Lung (tissue), 12 donors: Measurements from ENCODE around the gene NCAM1. TPM values are rescaled to one million over a fixed set of nuclear protein-coding genes. Genes with fewer than 3 reads are reported as not detected.

ENCODE experiments used
- ATAC-seq: fragments of 200-7000 bp; cut with Tn5 transposase; one replicate; pipeline ENCODE4 v1.9.1; 2020; ENCODE audit warnings: moderate number of reproducible peaks; ENCODE audit not compliant: insufficient read depth, low FRiP score
- DNase-seq, 3 donors: peaks; one replicate each; pipeline ENCODE4 v3.0.0-alpha.2; 2013 to 2017
- H3K27ac ChIP-seq, 2 donors: one replicate each; pipeline ENCODE4 v1.5.1; 2013; ENCODE audit warnings: mild to moderate bottlenecking in 2 of 2, moderate library complexity in 2 of 2, control low read depth in 1 of 2, inconsistent platforms in 1 of 2, low read depth in 1 of 2, low read length in 1 of 2
- H3K27me3 ChIP-seq, 3 donors: one replicate each; pipeline ENCODE4 v1.5.1; 2013; ENCODE audit warnings: low read length in 2 of 3; ENCODE audit not compliant: control insufficient read depth in 3 of 3, insufficient read depth in 3 of 3
- H3K36me3 ChIP-seq, 4 donors: one replicate each; pipeline ENCODE4 v1.5.1; 2013; ENCODE audit warnings: low read length in 4 of 4, mild to moderate bottlenecking in 1 of 4, moderate library complexity in 1 of 4; ENCODE audit not compliant: control insufficient read depth in 4 of 4, insufficient read depth in 4 of 4
- H3K4me1 ChIP-seq, 5 donors: one replicate each; pipeline ENCODE4 v1.5.1; 2013; ENCODE audit warnings: low read length in 5 of 5, mild to moderate bottlenecking in 2 of 5, moderate library complexity in 1 of 5; ENCODE audit not compliant: control insufficient read depth in 5 of 5, insufficient read depth in 5 of 5
- H3K4me3 ChIP-seq: one replicate; pipeline ENCODE4 v1.5.1; 2013; ENCODE audit warnings: mild to moderate bottlenecking, control low read depth, moderate library complexity
- H3K9ac ChIP-seq, 2 donors: one replicate each; pipeline ENCODE4 v1.5.1; 2013; ENCODE audit warnings: low read length in 2 of 2, control low read depth in 1 of 2; ENCODE audit not compliant: insufficient read depth in 1 of 2
- H3K9me3 ChIP-seq, 4 donors: one replicate each; pipeline ENCODE4 v1.5.1; 2013; ENCODE audit warnings: low read length in 3 of 4, mild to moderate bottlenecking in 1 of 4, moderate library complexity in 1 of 4; ENCODE audit not compliant: control insufficient read depth in 4 of 4, insufficient read depth in 3 of 4
- WGBS, 2 donors: extraction: QIAGEN DNeasy Blood & Tissue Kit; methylation state at CpG; one replicate each; pipeline ENCODE4 v1.1.7; 2013; 5-methylcytosine and 5-hydroxymethylcytosine counted together
- polyA plus RNA-seq, 2 donors: library from polyadenylated mRNA; stranded (reverse); fragments of 200-250 nt; gene quantifications; one replicate each; pipeline ENCODE4 v1.2.1, GENCODE V29; 2013
- total RNA-seq, 2 donors: library from RNA; depleted of rRNA in 1 of 2; stranded (reverse); fragments of >200 nt in 1 of 2; gene quantifications; one replicate each; pipeline ENCODE4 v1.2.1, GENCODE V29; 2014 to 2021
- TF ChIP-seq, protein P1 (sequence below): IDR thresholded peaks from 2 replicates; pipeline ENCODE4 v1.5.1; 2012; ENCODE audit warnings: mild to moderate bottlenecking; ENCODE audit errors: control extremely low read depth, extremely low read depth
- donor health status: control.
- donor health status: control.
- donor health status: Bipolar disorder and iron deficiency.
- donor health status: healthy.
- donor health status: DM: yes; HTN: yes; CAD: no.

The NCAM1 gene
- total and polyA plus RNA-seq, 4 donors, result 0.28 to 36.5 (median 2.4) TPM

- TF ChIP-seq, protein P1, sequence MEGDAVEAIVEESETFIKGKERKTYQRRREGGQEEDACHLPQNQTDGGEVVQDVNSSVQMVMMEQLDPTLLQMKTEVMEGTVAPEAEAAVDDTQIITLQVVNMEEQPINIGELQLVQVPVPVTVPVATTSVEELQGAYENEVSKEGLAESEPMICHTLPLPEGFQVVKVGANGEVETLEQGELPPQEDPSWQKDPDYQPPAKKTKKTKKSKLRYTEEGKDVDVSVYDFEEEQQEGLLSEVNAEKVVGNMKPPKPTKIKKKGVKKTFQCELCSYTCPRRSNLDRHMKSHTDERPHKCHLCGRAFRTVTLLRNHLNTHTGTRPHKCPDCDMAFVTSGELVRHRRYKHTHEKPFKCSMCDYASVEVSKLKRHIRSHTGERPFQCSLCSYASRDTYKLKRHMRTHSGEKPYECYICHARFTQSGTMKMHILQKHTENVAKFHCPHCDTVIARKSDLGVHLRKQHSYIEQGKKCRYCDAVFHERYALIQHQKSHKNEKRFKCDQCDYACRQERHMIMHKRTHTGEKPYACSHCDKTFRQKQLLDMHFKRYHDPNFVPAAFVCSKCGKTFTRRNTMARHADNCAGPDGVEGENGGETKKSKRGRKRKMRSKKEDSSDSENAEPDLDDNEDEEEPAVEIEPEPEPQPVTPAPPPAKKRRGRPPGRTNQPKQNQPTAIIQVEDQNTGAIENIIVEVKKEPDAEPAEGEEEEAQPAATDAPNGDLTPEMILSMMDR, result no peak
- no peak overlapping the region for H3K4me3 ChIP-seq
- H3K27ac ChIP-seq, result no peak overlapping the region
- H3K9ac ChIP-seq, result no peak overlapping the region
- H3K4me1 ChIP-seq, result peaks cover 0 to 2% (median 0%) of the 10 kb centered on the region in 5 donors
- H3K9me3 ChIP-seq, result no peaks in the 10 kb centered on the region
- ATAC-seq (no peak), DNase-seq (peak in 1 of 3 donors; percentile 39)
- H3K36me3 ChIP-seq, result peaks cover 0 to 11% (median 4%) of the 10 kb centered on the region in 4 donors
- H3K27me3 ChIP-seq, result no peaks in the 10 kb centered on the region
- WGBS, 2 donors, result 78 to 81% methylated on average over 3 of the region's 3 CpGs
Observed at GRCh38 chr11:113256431-113257202, 295.4 kb downstream of the NCAM1 start.

DNA sequence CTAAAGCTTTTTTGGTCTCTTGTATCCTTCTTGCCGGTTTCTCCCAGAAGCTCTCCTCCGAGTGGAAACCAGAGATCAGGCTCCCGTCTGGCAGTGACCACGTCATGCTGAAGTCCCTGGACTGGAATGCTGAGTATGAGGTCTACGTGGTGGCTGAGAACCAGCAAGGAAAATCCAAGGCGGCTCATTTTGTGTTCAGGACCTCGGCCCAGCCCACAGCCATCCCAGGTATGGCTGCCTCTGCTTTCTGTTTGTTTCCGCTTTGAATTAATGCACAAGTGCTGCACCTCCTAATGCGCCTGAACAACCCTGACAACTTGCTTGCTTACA lies 298.8 kb downstream of the NCAM1 start:
- ATAC-seq (no peak), DNase-seq (no peak)
- 94 to 95% methylated on average over 9 of the region's 9 CpGs for WGBS, 2 donors
- Histone ChIP-seq H3K36me3 (peaks cover 0 to 11% (median 4%) of the 10 kb centered on the region in 4 donors), H3K27ac (no peak overlapping the region), H3K4me3 (no peak overlapping the region), H3K27me3 (no peaks in the 10 kb centered on the region), H3K9me3 (no peaks in the 10 kb centered on the region), H3K4me1 (peaks cover 0 to 2% (median 0%) of the 10 kb centered on the region in 5 donors), H3K9ac (no peak overlapping the region)
- TF ChIP-seq, protein P1, result no peak

- H3K27ac ChIP-seq, result no peak overlapping the region
- no peak overlapping the region for H3K4me3 ChIP-seq
- H3K4me1 ChIP-seq, result peaks cover 0 to 2% (median 0%) of the 10 kb centered on the region in 5 donors
- no peaks in the 10 kb centered on the region for H3K27me3 ChIP-seq
- H3K36me3 ChIP-seq, result peaks cover 0 to 11% (median 4%) of the 10 kb centered on the region in 4 donors
- H3K9me3 ChIP-seq, result no peaks in the 10 kb centered on the region
- WGBS, 2 donors, result 84 to 91% methylated on average over 1 of the region's 1 CpG
- TF ChIP-seq, protein P1, result no peak
- no peak overlapping the region for H3K9ac ChIP-seq
- ATAC-seq (no peak), DNase-seq (no peak)
Observed at GRCh38 chr11:113260541-113260940, 299.3 kb downstream of the NCAM1 start.
